Stimulated activated CD8-positive, alpha-beta memory T cell treated with anti-CD3 and anti-CD28 coated beads, Interleukin-12 subunit alpha, Interleukin-12 subunit beta, amount 100 ng/mL, for 4 hours (primary cell): ENCODE measurements around the gene ADCY2.

ENCODE experiments used
- DNase-seq: peaks from one replicate; pipeline ENCODE4 v3.0.0-alpha.2; 2020; ENCODE audit warnings: low read depth

Gene ADCY2

DNA sequence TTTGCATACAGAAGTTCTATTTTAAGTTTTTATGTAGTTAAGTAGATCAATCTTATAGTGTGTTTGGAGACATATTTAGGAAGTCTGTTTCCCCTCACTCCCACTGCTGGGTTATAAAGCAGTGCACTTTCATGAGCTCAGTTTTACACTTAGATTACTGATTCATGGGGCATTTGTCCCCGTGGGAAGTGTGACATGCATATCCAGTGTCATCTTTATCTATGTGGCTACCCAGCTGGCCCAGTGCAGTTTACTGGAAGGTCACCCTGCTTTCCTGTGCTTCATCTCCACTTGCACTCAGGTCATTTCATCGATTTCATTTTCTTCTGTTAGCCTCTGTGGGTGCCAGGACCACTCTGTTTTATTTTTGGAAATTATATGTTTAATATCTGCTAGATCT lies 49.1 kb downstream of the ADCY2 start:
- no peak for DNase-seq

DNA sequence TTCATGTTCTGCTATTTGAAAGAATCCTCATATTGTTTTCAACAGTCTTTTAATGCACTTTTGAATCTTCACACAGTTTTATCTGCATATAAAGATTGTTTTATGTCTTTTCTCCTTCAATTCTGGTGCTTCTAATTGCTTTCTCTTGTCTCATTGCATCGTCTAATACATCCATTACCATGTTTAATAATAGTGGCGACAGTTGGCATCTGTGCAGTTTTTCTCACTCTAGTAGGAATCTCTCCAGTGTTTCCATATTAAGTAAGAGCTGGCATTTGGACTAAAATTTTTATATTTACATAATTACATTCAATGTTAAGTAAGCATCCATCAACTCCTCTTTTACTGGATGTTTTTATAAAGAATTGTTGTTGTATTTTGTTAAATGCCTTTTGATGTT lies 49.9 kb downstream of the ADCY2 start:
- DNase-seq, result no peak

GRCh38 chr5:7446913-7447312 lies 51.0 kb downstream of the ADCY2 start:
- DNase-seq, result no peak

GRCh38 chr5:7453947-7454346 lies 58.0 kb downstream of the ADCY2 start:
- DNase-seq, result no peak

GRCh38 chr5:7456206-7456605 lies 60.3 kb downstream of the ADCY2 start:
- no peak for DNase-seq

DNA sequence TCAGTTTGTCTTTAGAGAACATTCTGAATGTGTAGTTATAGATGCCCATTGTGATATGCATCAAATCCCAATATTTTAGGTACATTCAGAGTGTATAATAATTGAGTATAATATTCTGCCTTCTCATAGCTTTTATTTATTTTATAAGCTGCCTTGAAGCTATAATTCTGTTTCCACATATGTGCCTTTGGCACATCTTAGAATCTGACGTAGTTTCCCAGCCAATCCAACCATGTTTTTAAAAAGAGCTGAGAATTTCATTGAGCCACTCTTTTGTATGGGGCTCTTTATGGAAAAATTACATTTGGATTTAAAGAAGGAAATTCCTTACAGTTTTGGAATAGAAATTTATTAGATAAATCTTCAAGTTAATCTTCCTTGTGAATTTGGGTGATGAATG lies 65.4 kb downstream of the ADCY2 start:
- DNase-seq, result no peak

DNA sequence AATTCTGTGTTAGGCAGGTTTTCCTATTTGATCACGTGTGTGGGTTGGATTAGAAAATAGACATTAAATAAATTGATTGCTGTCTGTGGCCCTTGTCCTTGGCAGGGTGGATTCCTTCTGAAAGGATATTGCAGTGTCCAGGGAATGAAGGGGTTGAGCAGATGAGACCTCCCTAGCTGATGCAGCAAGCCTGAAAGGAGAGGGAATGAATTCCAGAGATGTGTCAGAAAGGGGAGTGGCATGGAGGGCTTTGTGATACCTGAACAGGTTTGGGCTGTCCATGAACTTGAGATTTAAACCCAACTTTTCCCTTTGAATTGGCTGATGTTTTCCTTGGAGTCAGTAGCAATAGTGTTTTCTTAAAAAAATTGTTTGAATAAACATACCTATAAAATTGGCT lies 66.8 kb downstream of the ADCY2 start:
- no peak for DNase-seq

DNA sequence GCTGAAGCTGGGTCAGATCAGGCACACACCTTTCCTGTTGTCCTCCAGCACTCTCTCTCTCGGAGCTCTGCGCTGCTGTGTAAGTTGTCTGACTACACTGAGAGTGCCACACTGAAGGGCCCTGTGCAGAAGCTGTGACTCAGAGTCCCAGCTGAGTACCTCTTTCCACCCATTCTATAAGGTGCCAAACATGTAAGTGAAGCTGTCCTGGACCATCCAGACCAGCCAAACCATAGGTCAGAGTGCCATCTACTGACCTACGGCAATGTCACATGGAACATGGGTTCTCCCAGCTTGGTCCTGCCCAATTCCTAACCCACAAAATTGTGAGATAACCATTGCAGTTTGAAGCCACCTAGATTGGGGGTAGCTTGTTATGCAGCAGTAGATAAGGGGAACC lies 68.2 kb downstream of the ADCY2 start:
- DNase-seq, result no peak

- no peak for DNase-seq
These were observed 71.2 kb downstream of the ADCY2 start for GRCh38 chr5:7467179-7467578.

DNA sequence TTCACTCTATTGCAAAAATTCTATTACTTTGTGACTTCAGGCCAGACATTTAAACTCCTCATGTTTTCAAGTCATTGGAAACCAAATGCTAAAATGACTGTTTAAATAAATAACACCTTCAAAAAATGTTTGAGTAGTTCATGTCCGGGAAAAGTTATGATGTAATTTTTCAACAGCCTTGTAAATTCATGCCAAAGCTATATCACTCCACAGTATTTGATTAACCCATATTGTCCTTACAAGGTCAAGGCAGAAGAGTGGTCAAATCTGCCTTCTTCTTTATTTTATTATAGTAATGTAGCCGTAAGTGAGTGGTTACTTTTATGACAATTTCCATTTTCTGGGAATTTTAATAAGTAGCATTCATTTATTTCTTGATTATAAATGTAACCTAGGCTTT lies 72.8 kb downstream of the ADCY2 start:
- DNase-seq, result no peak

DNA sequence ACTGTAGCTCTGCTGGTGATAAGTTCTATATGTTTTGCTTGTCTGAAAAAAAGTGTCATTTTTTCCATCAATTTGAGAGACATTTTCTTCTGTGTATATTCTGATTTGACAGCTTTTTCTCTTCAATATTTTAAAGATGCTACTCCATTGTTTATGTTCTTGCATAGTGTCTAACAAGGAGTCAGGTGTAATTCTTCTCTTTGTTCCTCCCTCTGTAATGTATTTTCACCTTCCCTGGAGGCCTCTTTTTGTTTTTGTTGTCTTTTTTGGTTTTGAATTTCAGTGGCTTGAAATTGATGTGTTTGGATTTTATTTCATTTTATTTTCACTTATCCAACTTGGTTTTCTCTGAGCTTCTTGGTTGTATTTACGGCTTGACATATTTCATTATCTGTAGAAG lies 75.8 kb downstream of the ADCY2 start:
- DNase-seq, result no peak

DNA sequence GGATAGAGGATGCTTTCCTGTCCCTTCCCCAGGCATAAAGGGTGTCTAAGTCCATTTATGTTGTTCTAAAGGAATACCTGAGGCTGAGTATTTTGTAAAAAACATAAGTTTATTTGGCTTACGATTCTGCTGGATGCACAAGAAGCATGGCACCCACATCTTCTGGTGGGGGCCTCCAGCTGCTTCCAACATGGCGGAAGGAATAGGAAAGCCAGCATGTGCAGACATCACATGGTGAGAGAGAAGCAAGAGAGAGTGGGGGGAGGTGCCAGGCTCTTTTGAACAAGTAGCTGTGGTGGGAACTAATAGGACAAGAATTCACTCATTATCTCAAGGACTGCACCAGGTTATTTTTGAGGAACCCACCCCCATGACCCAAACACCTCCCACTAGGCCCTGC lies 77.2 kb downstream of the ADCY2 start:
- DNase-seq, result no peak

- DNase-seq, result no peak
These were observed 77.8 kb downstream of the ADCY2 start for GRCh38 chr5:7473668-7474215.

DNA sequence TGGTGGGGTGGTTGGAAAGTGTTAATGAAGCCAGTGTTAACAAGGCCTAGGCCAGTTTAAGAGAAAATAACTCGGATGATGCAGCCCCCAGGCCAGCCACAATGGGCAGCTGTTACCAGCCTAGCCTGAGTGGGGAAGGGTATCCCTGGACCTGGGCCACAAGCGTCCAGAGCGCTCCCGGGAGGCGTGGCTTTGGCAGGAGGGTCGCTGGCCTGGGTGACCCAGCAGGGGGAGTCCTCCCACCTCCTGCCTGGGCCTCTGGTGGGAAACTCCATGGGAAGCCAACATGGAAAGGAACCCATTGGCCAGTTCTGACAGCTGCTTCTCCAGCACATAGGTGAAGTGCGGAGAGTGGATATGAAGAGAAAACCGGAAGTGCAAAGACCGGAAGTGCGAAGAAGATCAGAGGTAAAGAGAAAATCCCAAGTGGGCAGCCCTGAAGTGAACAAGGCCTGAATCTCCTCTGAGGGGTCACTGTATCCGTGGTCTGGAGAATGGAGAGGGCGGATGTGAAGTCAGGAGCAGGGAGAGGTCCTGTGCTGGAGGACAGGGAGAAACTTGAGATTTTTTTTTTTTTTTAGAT lies 79.0 kb downstream of the ADCY2 start:
- no peak for DNase-seq

DNA sequence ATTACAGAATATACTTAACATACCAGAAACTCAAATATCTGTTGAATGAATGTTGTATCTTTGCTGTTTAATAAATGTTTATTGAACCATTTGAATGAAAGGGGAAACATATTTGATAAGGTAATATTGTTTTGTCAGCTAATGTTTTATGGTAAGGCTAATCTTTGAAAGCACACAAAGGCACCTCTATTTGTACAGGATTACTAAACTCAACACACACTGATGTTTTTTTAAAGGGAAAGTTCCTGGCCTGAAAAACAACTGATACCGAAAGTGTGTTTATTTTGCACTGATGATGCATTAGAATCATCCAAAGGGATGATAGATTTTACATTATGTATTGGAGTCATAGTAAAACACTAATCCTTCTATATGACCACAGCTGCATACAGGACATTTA lies 82.5 kb downstream of the ADCY2 start:
- DNase-seq, result no peak

GRCh38 chr5:7488734-7489133 lies 92.8 kb downstream of the ADCY2 start:
- no peak for DNase-seq

GRCh38 chr5:7492371-7492770 lies 96.4 kb downstream of the ADCY2 start:
- no peak for DNase-seq

GRCh38 chr5:7493081-7493480 lies 97.1 kb downstream of the ADCY2 start:
- DNase-seq, result no peak

DNA sequence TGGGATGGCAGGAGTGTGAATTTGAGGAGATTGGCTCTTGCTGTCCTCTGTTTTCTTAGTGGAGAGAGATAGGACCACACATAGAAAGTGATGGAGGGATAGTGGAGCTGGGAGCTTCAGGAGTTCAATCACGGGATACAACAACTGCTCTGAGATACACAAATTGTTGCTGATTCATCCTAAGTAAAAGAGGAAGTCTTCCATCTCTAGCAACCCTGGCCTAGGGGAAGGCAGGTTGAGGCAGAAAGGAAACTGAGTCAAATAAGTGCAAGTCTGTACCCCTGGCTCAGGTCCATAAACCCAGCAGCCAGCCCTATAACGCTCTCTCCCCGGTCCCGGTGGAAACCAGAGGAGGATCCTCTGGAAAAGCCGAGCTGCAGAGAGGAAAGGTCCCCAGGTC lies 97.7 kb downstream of the ADCY2 start:
- DNase-seq, result no peak

DNA sequence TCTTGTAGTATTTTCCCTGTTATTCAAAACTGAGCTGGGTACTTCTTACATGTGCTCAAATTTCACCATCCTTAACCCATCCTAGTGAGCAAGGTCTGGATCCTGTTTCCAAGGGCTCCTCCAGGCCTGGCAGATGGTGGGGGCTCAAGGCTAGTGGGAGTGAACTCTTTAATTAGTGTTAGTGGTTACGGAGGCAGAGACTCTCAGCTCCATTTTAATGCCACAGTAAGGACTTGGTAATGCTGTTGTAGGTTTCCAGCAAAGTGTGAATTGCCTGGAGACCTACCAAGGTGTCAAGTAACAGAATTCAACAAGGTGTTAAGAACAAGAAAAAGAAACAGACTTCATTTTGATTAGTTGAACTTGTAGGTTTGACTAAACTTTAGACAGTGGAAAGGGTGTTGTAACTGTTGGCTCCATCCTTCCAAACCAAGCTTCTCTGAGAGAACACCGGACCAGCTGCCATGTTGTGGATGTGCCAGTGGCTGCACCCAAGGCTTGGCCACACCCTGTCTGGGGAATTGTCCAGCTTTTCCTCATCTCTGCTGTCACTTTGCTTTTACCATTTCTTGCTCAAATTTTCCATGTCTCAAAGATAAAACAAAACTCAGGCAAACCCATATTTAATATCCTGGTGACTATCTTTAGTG lies 98.7 kb downstream of the ADCY2 start:
- DNase-seq, result no peak

- DNase-seq, result no peak
These were observed 99.2 kb downstream of the ADCY2 start for GRCh38 chr5:7495131-7495517.

DNA sequence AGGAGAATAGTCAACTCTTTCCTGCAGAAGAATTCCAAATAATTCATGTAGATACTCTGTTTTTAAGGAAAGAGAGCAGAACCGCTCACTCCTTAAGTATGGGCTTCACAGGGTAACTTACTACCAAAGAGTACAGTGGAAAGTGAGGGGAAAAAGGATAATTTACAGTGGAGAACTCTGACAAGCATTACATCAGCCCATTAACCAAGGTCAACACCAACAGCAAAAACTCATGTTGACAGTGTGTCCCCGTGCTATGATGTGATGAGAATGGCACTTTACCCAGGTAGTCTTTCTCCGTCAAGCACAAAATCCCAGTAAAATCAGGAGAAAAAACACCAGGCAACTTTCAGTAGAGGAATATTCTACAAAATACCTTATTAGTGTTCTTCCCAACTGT lies 104.3 kb downstream of the ADCY2 start:
- DNase-seq, result no peak

DNA sequence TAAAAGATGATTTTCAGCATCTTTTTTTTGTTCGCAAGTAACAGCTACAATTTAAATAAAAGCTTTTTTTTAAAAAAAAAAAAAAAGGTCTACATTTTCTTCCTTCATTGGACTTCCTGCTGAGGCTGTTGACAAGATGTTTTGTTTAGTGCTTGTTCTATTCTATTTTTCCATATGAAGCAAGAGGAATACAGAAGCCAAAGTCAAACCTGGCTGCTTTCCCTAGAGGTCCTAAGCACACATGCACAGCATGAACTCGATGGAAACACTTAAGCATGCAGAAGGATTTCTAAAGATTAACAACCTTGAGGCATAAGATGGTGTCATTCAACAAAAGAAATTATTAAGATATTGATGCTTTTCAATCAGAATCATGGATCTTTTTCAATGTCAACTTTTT lies 105.1 kb downstream of the ADCY2 start:
- DNase-seq, result no peak

DNA sequence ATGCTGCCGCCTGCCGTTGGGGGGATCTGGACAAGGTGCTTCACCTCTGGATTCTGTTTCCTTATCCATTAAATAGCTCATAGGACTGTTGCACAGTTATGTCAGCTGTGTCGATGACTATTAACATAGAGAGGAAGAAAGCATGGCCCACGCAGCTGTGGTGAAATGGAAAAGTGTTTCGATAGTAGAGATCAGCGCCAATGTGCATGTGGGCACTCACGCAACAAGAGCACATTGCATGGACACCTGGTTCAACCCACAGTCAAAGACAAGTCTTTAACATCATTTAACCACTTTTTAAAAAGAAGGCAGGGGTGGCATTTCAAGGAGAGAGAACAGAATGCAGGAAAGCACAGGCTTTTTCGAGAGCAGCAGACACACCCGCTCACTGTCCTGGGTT lies 107.6 kb downstream of the ADCY2 start:
- no peak for DNase-seq
